Adrenal gland (tissue), 5 donors: Measurements from ENCODE around the gene SEC14L5.

Source experiments
- CTCF ChIP-seq, 6 experiments: fragments of 450-650 bp in 4 of 6; fragments of 200-600 bp in 2 of 6; sonication (generic) in 1 of 6; IDR thresholded peaks; 1 replicate in 5 of 6; 2 replicates in 1 of 6; pipeline versions ENCODE4 v1.5.1 to v1.8.0; 2016 to 2021; ENCODE audit warnings: antibody characterized with exemption in 6 of 6, mild to moderate bottlenecking in 2 of 6, moderate library complexity in 1 of 6
- POLR2A ChIP-seq, 2 donors: fragments of 450-650 bp; IDR thresholded peaks; one replicate each; pipeline ENCODE4 v1.6.1; 2017; ENCODE audit warnings: antibody characterized with exemption in 2 of 2, mild to moderate bottlenecking in 2 of 2, moderate library complexity in 1 of 2
- donor health status: DM: no; HTN: no; CAD: no.

- TF ChIP-seq CTCF (IDR thresholded peaks at IDR 0.05), result no peak
- no peak for TF ChIP-seq POLR2A (IDR thresholded peaks at IDR 0.05)
Measured at GRCh38 chr16:5022521-5022920, 64.4 kb downstream of the SEC14L5 start.
